Caco-2 (cell line): Measurements from ENCODE around the gene PRSS57. TPM values are rescaled to one million over a fixed set of nuclear protein-coding genes. Genes with fewer than 3 reads are reported as not detected.

ENCODE experiments used
- BruUV-seq: library from RNA; stranded (reverse); fragments of 400-500 nt; replicated peaks from 2 replicates; lab custom pipeline; 2021; lab: Mats Ljungman, UMichigan
- CTCF ChIA-PET: fragments of 300-600 bp; sonication (Branson Sonifier 250); formaldehyde crosslinking; loops from one replicate; lab custom pipeline; 2022; ENCODE audit warnings: antibody characterized with exemption; lab: Charles Lee
- POLR2A ChIA-PET: fragments of 300-600 bp; sonication (Branson Sonifier 250); formaldehyde crosslinking; loops from one replicate; lab custom pipeline; 2022; ENCODE audit warnings: antibody characterized with exemption; lab: Charles Lee
- DNase-seq, 2 experiments: peaks; one replicate each; pipeline versions ENCODE4 v3.0.0 to v3.0.0-alpha.2; 2020 to 2022
- H3K27me3 ChIP-seq: replicated peaks from 2 replicates; pipeline ENCODE4 v1.6.0; 2011; ENCODE audit warnings: low read length; ENCODE audit not compliant: control insufficient read depth, insufficient read depth
- H3K36me3 ChIP-seq: 2 replicates; pipeline ENCODE4 v1.5.1; 2011; ENCODE audit warnings: low read length; ENCODE audit not compliant: control insufficient read depth, insufficient read depth
- H3K4me1 ChIP-seq: fragments of 250-450 bp; sonication (Bioruptor Pico); 2 replicates; pipeline ENCODE4 v1.5.1; 2020; ENCODE audit warnings: mild to moderate bottlenecking
- H3K4me3 ChIP-seq: 2 replicates; pipeline ENCODE4 v1.5.1; 2011; ENCODE audit warnings: low read depth, mild to moderate bottlenecking, control low read depth, low read length
- H3K9me3 ChIP-seq: fragments of 250-450 bp; sonication (Bioruptor Pico); 2 replicates; pipeline ENCODE4 v1.5.1; 2020; ENCODE audit warnings: mild to moderate bottlenecking, moderate library complexity
- H3K27ac Mint-ChIP-seq: one replicate; pipeline ENCODE4 v1.8.0; 2022; ENCODE audit warnings: mixed read lengths; ENCODE audit not compliant: unreplicated experiment
- H3K27me3 Mint-ChIP-seq: one replicate; pipeline ENCODE4 v1.8.0; 2022; ENCODE audit warnings: mixed read lengths; ENCODE audit not compliant: insufficient read depth, unreplicated experiment
- H3K36me3 Mint-ChIP-seq: one replicate; pipeline ENCODE4 v1.8.0; 2022; ENCODE audit warnings: mild to moderate bottlenecking, mixed read lengths; ENCODE audit not compliant: insufficient read depth, unreplicated experiment
- H3K4me1 Mint-ChIP-seq: one replicate; pipeline ENCODE4 v1.8.0; 2022; ENCODE audit warnings: low read depth, mixed read lengths; ENCODE audit not compliant: unreplicated experiment
- H3K4me3 Mint-ChIP-seq: one replicate; pipeline ENCODE4 v1.8.0; 2022; ENCODE audit warnings: mild to moderate bottlenecking, moderate library complexity, mixed read lengths; ENCODE audit not compliant: unreplicated experiment
- H3K9me3 Mint-ChIP-seq: one replicate; pipeline ENCODE4 v1.8.0; 2022; ENCODE audit warnings: mixed read lengths; ENCODE audit not compliant: unreplicated experiment
- CTCF ChIP-seq, 2 experiments: fragments of 200-600 bp in 1 of 2; IDR thresholded peaks; 1 replicate in 1 of 2; 2 replicates in 1 of 2; pipeline versions ENCODE4 v1.5.1 to v1.8.0; 2011 to 2022; ENCODE audit warnings: antibody characterized with exemption in 1 of 2, control low read depth in 1 of 2, inconsistent platforms in 1 of 2, low read depth in 1 of 2, low read length in 1 of 2, mild to moderate bottlenecking in 1 of 2, moderate library complexity in 1 of 2; ENCODE audit not compliant: insufficient read depth in 1 of 2, severe bottlenecking in 1 of 2, unreplicated experiment in 1 of 2
- intact Hi-C: fragments of 100-400 bp; cut with micrococcal nuclease; formaldehyde crosslinking; loops from one replicate; pipeline ENCODE4 v1.10.0; 2022; ENCODE audit not compliant: unreplicated experiment
- total RNA-seq: library from RNA; stranded (reverse); gene quantifications from 2 replicates; pipeline ENCODE4 v1.2.3, GENCODE V29; 2022

Gene PRSS57
- total RNA-seq, 1 experiment from 2014 or later: not detected

GRCh38 chr19:726993-727956 is 32.0 kb upstream of the PRSS57 start:
- TF ChIP-seq CTCF (IDR thresholded peaks at IDR 0.05; ENCODE audit: insufficient read depth in 1 of 2, low read depth in 1 of 2, low read length in 1 of 2, severe bottlenecking in 1 of 2, unreplicated experiment in 1 of 2): no peak
- Mint-ChIP-seq H3K27ac (no peak overlapping the region), H3K4me3 (no peak overlapping the region), H3K9me3 (no peaks in the 10 kb centered on the region), H3K36me3 (peaks cover 6% of the 10 kb centered on the region), H3K4me1 (no peaks in the 10 kb centered on the region), H3K27me3 (no peaks in the 10 kb centered on the region)
- no peak for DNase-seq
- BruUV-seq: no TSS peak
- POLR2A ChIA-PET: no interaction called here
- CTCF ChIA-PET: no interaction called here
- no peaks in the 10 kb centered on the region for H3K27me3 ChIP-seq
- H3K4me3 ChIP-seq: no peak overlapping the region
- H3K9me3 ChIP-seq: no peaks in the 10 kb centered on the region
- intact Hi-C loops: no loop called here
- no peaks in the 10 kb centered on the region for H3K36me3 ChIP-seq
- no peaks in the 10 kb centered on the region for H3K4me1 ChIP-seq

GRCh38 chr19:725461-726089 is 30.3 kb upstream of the PRSS57 start:
- no peaks in the 10 kb centered on the region for H3K4me1 Mint-ChIP-seq
- DNase-seq: no peak
- H3K4me3 ChIP-seq: no peak overlapping the region
- no peaks in the 10 kb centered on the region for H3K9me3 Mint-ChIP-seq
- CTCF ChIA-PET: no interaction called here
- POLR2A ChIA-PET: no interaction called here
- H3K36me3 ChIP-seq: no peaks in the 10 kb centered on the region
- H3K4me3 Mint-ChIP-seq: no peak overlapping the region
- no peaks in the 10 kb centered on the region for H3K9me3 ChIP-seq
- TF ChIP-seq CTCF (IDR thresholded peaks at IDR 0.05; ENCODE audit: insufficient read depth in 1 of 2, low read depth in 1 of 2, low read length in 1 of 2, severe bottlenecking in 1 of 2, unreplicated experiment in 1 of 2): no peak
- no peaks in the 10 kb centered on the region for H3K27me3 ChIP-seq
- no peaks in the 10 kb centered on the region for H3K27me3 Mint-ChIP-seq
- no peaks in the 10 kb centered on the region for H3K4me1 ChIP-seq
- intact Hi-C loops: no loop called here
- H3K27ac Mint-ChIP-seq: no peak overlapping the region
- no TSS peak for BruUV-seq
- H3K36me3 Mint-ChIP-seq: peaks cover 6% of the 10 kb centered on the region

- Histone ChIP-seq H3K4me1 (no peaks in the 10 kb centered on the region), H3K27me3 (no peaks in the 10 kb centered on the region), H3K4me3 (no peak overlapping the region), H3K36me3 (no peaks in the 10 kb centered on the region), H3K9me3 (no peaks in the 10 kb centered on the region)
- CTCF ChIA-PET: no interaction called here
- no peak overlapping the region for H3K27ac Mint-ChIP-seq
- peaks cover 8% of the 10 kb centered on the region for H3K36me3 Mint-ChIP-seq
- H3K4me1 Mint-ChIP-seq: no peaks in the 10 kb centered on the region
- H3K4me3 Mint-ChIP-seq: no peak overlapping the region
- POLR2A ChIA-PET: no interaction called here
- intact Hi-C loops: no loop called here
- no peaks in the 10 kb centered on the region for H3K9me3 Mint-ChIP-seq
- H3K27me3 Mint-ChIP-seq: no peaks in the 10 kb centered on the region
- no peak for DNase-seq
- BruUV-seq: no TSS peak
- no peak for TF ChIP-seq CTCF (IDR thresholded peaks at IDR 0.05; ENCODE audit: insufficient read depth in 1 of 2, low read depth in 1 of 2, low read length in 1 of 2, severe bottlenecking in 1 of 2, unreplicated experiment in 1 of 2)
Observed at GRCh38 chr19:723714-724113, 28.5 kb upstream of the PRSS57 start.
